Mesodermal cell (in vitro differentiated cells): ENCODE results near the gene CENATAC.

ENCODE experiments used
- H3K27ac ChIP-seq: 2 replicates; pipeline ENCODE4 v1.7.0; 2013; ENCODE audit warnings: mild to moderate bottlenecking, low read depth, low read length, moderate library complexity; ENCODE audit not compliant: severe bottlenecking
- H3K36me3 ChIP-seq: 2 replicates; pipeline ENCODE4 v1.7.1; 2013; ENCODE audit warnings: mild to moderate bottlenecking, low read length, moderate library complexity; ENCODE audit not compliant: control insufficient read depth, insufficient read depth
- H3K4me1 ChIP-seq: one replicate; pipeline ENCODE4 v1.7.1; 2013; ENCODE audit warnings: mild to moderate bottlenecking, low read length; ENCODE audit not compliant: insufficient read depth, control insufficient read depth, poor library complexity, severe bottlenecking
- H3K4me3 ChIP-seq: 2 replicates; pipeline ENCODE4 v1.7.0; 2013; ENCODE audit warnings: low read length, control low read depth, mild to moderate bottlenecking; ENCODE audit not compliant: insufficient read depth, poor library complexity, severe bottlenecking; ENCODE audit errors: extremely low read depth
- H3K9me3 ChIP-seq: 2 replicates; pipeline ENCODE4 v1.7.1; 2013; ENCODE audit warnings: mild to moderate bottlenecking, low read length, moderate library complexity; ENCODE audit not compliant: control insufficient read depth
- WGBS, 2 experiments: methylation state at CpG; one replicate each; pipeline ENCODE4 v1.1.5; 2013; ENCODE audit warnings: missing lambda C conversion rate in 2 of 2; ENCODE audit not compliant: insufficient coverage in 2 of 2; 5-methylcytosine and 5-hydroxymethylcytosine counted together

The CENATAC gene

GRCh38 chr11:118996926-118997626, 862 bp upstream of the CENATAC start:
- Histone ChIP-seq H3K36me3 (peaks cover 40% of the 10 kb centered on the region), H3K4me3 (peak overlapping the region; percentile 96), H3K4me1 (peaks cover 12% of the 10 kb centered on the region), H3K27ac (no peak overlapping the region), H3K9me3 (peaks cover 5% of the 10 kb centered on the region)
- WGBS, 2 experiments = 33% methylated on average over 19 to 22 of the region's 22 CpGs

GRCh38 chr11:118998388-118998717, 415 bp downstream of the CENATAC start:
- H3K9me3 ChIP-seq = no peaks in the 10 kb centered on the region
- peaks cover 12% of the 10 kb centered on the region for H3K4me1 ChIP-seq
- 0 to 1% methylated on average over 16 to 18 of the region's 19 CpGs for WGBS, 2 experiments
- peaks cover 53% of the 10 kb centered on the region for H3K36me3 ChIP-seq
- H3K27ac ChIP-seq = peak overlapping the region; percentile 94
- H3K4me3 ChIP-seq = peak overlapping the region; percentile 96

GRCh38 chr11:118998822-118999221, 884 bp downstream of the CENATAC start:
- 23 to 34% methylated on average over 4 of the region's 6 CpGs for WGBS, 2 experiments
- H3K4me3 ChIP-seq = peak overlapping the region; percentile 96
- peak overlapping the region; percentile 94 for H3K27ac ChIP-seq

GRCh38 chr11:119000906-119001305, 3.0 kb downstream of the CENATAC start:
- Histone ChIP-seq H3K4me1 (peaks cover 12% of the 10 kb centered on the region), H3K27ac (no peak overlapping the region), H3K36me3 (peaks cover 69% of the 10 kb centered on the region), H3K9me3 (no peaks in the 10 kb centered on the region), H3K4me3 (no peak overlapping the region)
- 100% methylated on average over 1 of the region's 1 CpG; no CpG with 5 or more reads in 1 of the 2 experiments for WGBS, 2 experiments

More at GRCh38 chr11:118998822-118999221, 884 bp downstream of the CENATAC start:
- H3K4me1 ChIP-seq = peaks cover 12% of the 10 kb centered on the region
- no peaks in the 10 kb centered on the region for H3K9me3 ChIP-seq
- peaks cover 58% of the 10 kb centered on the region for H3K36me3 ChIP-seq

GRCh38 chr11:119006656-119007055, 8.7 kb downstream of the CENATAC start:
- Histone ChIP-seq H3K27ac (no peak overlapping the region), H3K36me3 (peaks cover 82% of the 10 kb centered on the region), H3K9me3 (no peaks in the 10 kb centered on the region), H3K4me3 (no peak overlapping the region), H3K4me1 (no peaks in the 10 kb centered on the region)
- WGBS, 2 experiments = 82 to 83% methylated on average over 1 of the region's 4 CpGs

GRCh38 chr11:119011476-119012053, 13.6 kb downstream of the CENATAC start:
- H3K9me3 ChIP-seq = no peaks in the 10 kb centered on the region
- WGBS, 2 experiments = 84 to 94% methylated on average over 2 to 3 of the region's 6 CpGs
- no peak overlapping the region for H3K4me3 ChIP-seq
- no peak overlapping the region for H3K27ac ChIP-seq
- peaks cover 83% of the 10 kb centered on the region for H3K36me3 ChIP-seq
- H3K4me1 ChIP-seq = peaks cover 1% of the 10 kb centered on the region

- H3K36me3 ChIP-seq = peaks cover 83% of the 10 kb centered on the region
- H3K4me3 ChIP-seq = no peak overlapping the region
Observed at GRCh38 chr11:119012629-119013170, 14.8 kb downstream of the CENATAC start.

GRCh38 chr11:119014209-119014924, 16.4 kb downstream of the CENATAC start:
- Histone ChIP-seq H3K4me1 (peaks cover 3% of the 10 kb centered on the region), H3K4me3 (no peak overlapping the region), H3K36me3 (peaks cover 77% of the 10 kb centered on the region), H3K27ac (no peak overlapping the region), H3K9me3 (no peaks in the 10 kb centered on the region)
- WGBS, 2 experiments = 91% methylated on average over 13 to 16 of the region's 17 CpGs

More at GRCh38 chr11:119012629-119013170, 14.8 kb downstream of the CENATAC start:
- Histone ChIP-seq H3K4me1 (peaks cover 3% of the 10 kb centered on the region), H3K9me3 (no peaks in the 10 kb centered on the region), H3K27ac (no peak overlapping the region)
- 89 to 100% methylated on average over 1 to 2 of the region's 3 CpGs for WGBS, 2 experiments

- Histone ChIP-seq H3K36me3 (peaks cover 75% of the 10 kb centered on the region), H3K4me1 (peaks cover 6% of the 10 kb centered on the region), H3K4me3 (no peak overlapping the region), H3K9me3 (no peaks in the 10 kb centered on the region), H3K27ac (no peak overlapping the region)
- 79 to 80% methylated on average over 5 to 7 of the region's 8 CpGs for WGBS, 2 experiments
Observed at GRCh38 chr11:119015054-119015611, 17.2 kb downstream of the CENATAC start.

GRCh38 chr11:119016216-119017009, 18.5 kb downstream of the CENATAC start:
- 94 to 95% methylated on average over 10 to 12 of the region's 14 CpGs for WGBS, 2 experiments
- no peaks in the 10 kb centered on the region for H3K9me3 ChIP-seq
- H3K27ac ChIP-seq = no peak overlapping the region
- H3K4me1 ChIP-seq = peaks cover 9% of the 10 kb centered on the region
- peak overlapping the region; percentile 95 for H3K4me3 ChIP-seq
- peaks cover 78% of the 10 kb centered on the region for H3K36me3 ChIP-seq
